Amniotic stem cell (primary cell): Measurements from ENCODE around the gene TAF1.
"Not testable (repeated sequence)": the region's sequence is repeated elsewhere in the genome, so short reads cannot be mapped to it uniquely, and the experiment has no call there.

Source experiments
- DNase-seq: peaks from one replicate; lab custom pipeline; 2025; lab: John Stamatoyannopoulos, UW

TAF1 gene

GRCh38 chrX:71365875-71366673 lies at the start of gene TAF1:
Gene TAF1 (plus strand): TSS chrX:71366357. CDS start chrX:71366375, 18 bp downstream.
- peak; percentile 86 for DNase-seq

GRCh38 chrX:71316959-71317358 lies 49.2 kb upstream of the TAF1 start:
- not testable (repeated sequence) for DNase-seq

GRCh38 chrX:71320126-71320525 lies 46.0 kb upstream of the TAF1 start:
- no peak for DNase-seq

GRCh38 chrX:71321731-71322130 lies 44.4 kb upstream of the TAF1 start:
- DNase-seq = no peak

GRCh38 chrX:71324452-71324851 lies 41.7 kb upstream of the TAF1 start:
- not testable (repeated sequence) for DNase-seq

GRCh38 chrX:71326394-71326793 lies 39.8 kb upstream of the TAF1 start:
- no peak for DNase-seq

- not testable (repeated sequence) for DNase-seq
Measured at GRCh38 chrX:71349151-71349665, 16.9 kb upstream of the TAF1 start.

GRCh38 chrX:71349867-71350266 lies 16.3 kb upstream of the TAF1 start:
- not testable (repeated sequence) for DNase-seq

- not testable (repeated sequence) for DNase-seq
Measured at GRCh38 chrX:71352439-71352838, 13.7 kb upstream of the TAF1 start.

- no peak for DNase-seq
Measured at GRCh38 chrX:71364221-71364620, 1.9 kb upstream of the TAF1 start.

GRCh38 chrX:71365356-71365874 lies 742 bp upstream of the TAF1 start:
- no peak for DNase-seq

GRCh38 chrX:71366674-71367256 lies 608 bp downstream of the TAF1 start:
- DNase-seq = no peak

GRCh38 chrX:71367396-71367795 lies 1.2 kb downstream of the TAF1 start:
- no peak for DNase-seq

- no peak for DNase-seq
Measured at GRCh38 chrX:71372388-71372787, 6.2 kb downstream of the TAF1 start.

- DNase-seq = no peak
Measured at GRCh38 chrX:71378732-71379131, 12.6 kb downstream of the TAF1 start.

GRCh38 chrX:71391725-71392124 lies 25.6 kb downstream of the TAF1 start:
- DNase-seq = not testable (repeated sequence)

GRCh38 chrX:71393919-71394318 lies 27.8 kb downstream of the TAF1 start:
- DNase-seq = no peak

GRCh38 chrX:71396576-71396975 lies 30.4 kb downstream of the TAF1 start:
- no peak for DNase-seq

- DNase-seq = no peak
Measured at GRCh38 chrX:71400710-71401109, 34.6 kb downstream of the TAF1 start.

GRCh38 chrX:71416260-71416659 lies 50.1 kb downstream of the TAF1 start:
- DNase-seq = not testable (repeated sequence)

- no peak for DNase-seq
Measured at GRCh38 chrX:71420686-71421085, 54.5 kb downstream of the TAF1 start.

- DNase-seq = no peak
Measured at GRCh38 chrX:71432733-71433132, 66.6 kb downstream of the TAF1 start.

- DNase-seq = no peak
Measured at GRCh38 chrX:71438750-71439149, 72.6 kb downstream of the TAF1 start.
